WTC11 (cell line): ENCODE results near the gene WDR27. TPM values are rescaled to one million over a fixed set of nuclear protein-coding genes. Genes with fewer than 3 reads are reported as not detected.

Source experiments
- ATAC-seq: fragments of 200-7000 bp; cut with Tn5 transposase; 2 replicates; pipeline ENCODE4 v1.10.0; 2021; ENCODE audit warnings: mild to moderate bottlenecking, moderate library complexity
- CTCF ChIA-PET: fragments of 300-600 bp; sonication (Branson Sonifier 250); formaldehyde crosslinking; loops from one replicate; lab custom pipeline; 2021; ENCODE audit warnings: antibody characterized with exemption; lab: Charles Lee
- POLR2A ChIA-PET: fragments of 350-600 bp; sonication (Branson Sonifier 250); formaldehyde crosslinking; loops from one replicate; lab custom pipeline; 2021; ENCODE audit warnings: antibody characterized with exemption; lab: Charles Lee
- DNase-seq: peaks from one replicate; pipeline ENCODE4 v3.0.0; 2021; ENCODE audit warnings: low spot score
- H3K27ac Mint-ChIP-seq: 2 replicates; pipeline ENCODE4 v1.8.0; 2021; ENCODE audit warnings: mixed read lengths
- H3K27me3 Mint-ChIP-seq: 2 replicates; pipeline ENCODE4 v1.8.0; 2021; ENCODE audit warnings: low read depth, mild to moderate bottlenecking, moderate library complexity, mixed read lengths
- H3K36me3 Mint-ChIP-seq: 2 replicates; pipeline ENCODE4 v1.8.0; 2021; ENCODE audit warnings: mixed read lengths
- H3K4me1 Mint-ChIP-seq: 2 replicates; pipeline ENCODE4 v1.8.0; 2022; ENCODE audit warnings: mixed read lengths
- H3K4me3 Mint-ChIP-seq: 2 replicates; pipeline ENCODE4 v1.8.0; 2021; ENCODE audit warnings: mild to moderate bottlenecking, moderate library complexity, mixed read lengths
- H3K9me3 Mint-ChIP-seq: 2 replicates; pipeline ENCODE4 v1.8.0; 2021; ENCODE audit warnings: mixed read lengths
- AFF4 ChIP-seq: sonication (generic); formaldehyde crosslinking; IDR thresholded peaks from 2 replicates; pipeline ENCODE4 v1.8.1; 2023; ENCODE audit warnings: mild to moderate bottlenecking, missing genetic modification reagents, borderline replicate concordance
- ATF1 ChIP-seq: sonication (generic); formaldehyde crosslinking; IDR thresholded peaks from 2 replicates; pipeline ENCODE4 v1.8.1; 2023; ENCODE audit warnings: mild to moderate bottlenecking, moderate library complexity, missing genetic modification reagents
- CREM ChIP-seq: sonication (generic); formaldehyde crosslinking; IDR thresholded peaks from 2 replicates; pipeline ENCODE4 v1.8.1; 2022; ENCODE audit warnings: mild to moderate bottlenecking, missing genetic modification reagents, moderate library complexity
- FOXP1 ChIP-seq: sonication (generic); formaldehyde crosslinking; IDR thresholded peaks from 2 replicates; pipeline ENCODE4 v1.8.0; 2022; ENCODE audit warnings: missing genetic modification reagents, mild to moderate bottlenecking, moderate library complexity, borderline replicate concordance
- GTF2I ChIP-seq: fragments of 250-450 bp; sonication (Bioruptor Pico); conservative IDR thresholded peaks from 2 replicates; pipeline ENCODE4 v1.4.0; 2021; ENCODE audit warnings: mild to moderate bottlenecking
- JUN ChIP-seq: sonication (generic); formaldehyde crosslinking; IDR thresholded peaks from 2 replicates; pipeline ENCODE4 v1.8.0; 2023; ENCODE audit warnings: mild to moderate bottlenecking, missing genetic modification reagents
- MXD4 ChIP-seq: fragments of 250-450 bp; sonication (Bioruptor Pico); IDR thresholded peaks from 2 replicates; pipeline ENCODE4 v1.8.0; 2021; ENCODE audit warnings: mild to moderate bottlenecking, moderate library complexity, borderline replicate concordance
- MYBL2 ChIP-seq: sonication (generic); formaldehyde crosslinking; IDR thresholded peaks from 2 replicates; pipeline ENCODE4 v1.8.1; 2023; ENCODE audit warnings: mild to moderate bottlenecking, moderate library complexity, missing genetic modification reagents
- NR3C1 ChIP-seq: sonication (generic); formaldehyde crosslinking; conservative IDR thresholded peaks from 2 replicates; pipeline ENCODE4 v1.8.1; 2023; ENCODE audit warnings: low read depth, mild to moderate bottlenecking, missing genetic modification reagents
- OVOL2 ChIP-seq: fragments of 250-450 bp; sonication (Bioruptor Pico); IDR thresholded peaks from 2 replicates; pipeline ENCODE4 v1.9.0; 2021; ENCODE audit warnings: mild to moderate bottlenecking, borderline replicate concordance
- USF2 ChIP-seq: sonication (generic); formaldehyde crosslinking; IDR thresholded peaks from 2 replicates; pipeline ENCODE4 v1.8.1; 2023; ENCODE audit warnings: mild to moderate bottlenecking, missing genetic modification reagents, moderate library complexity
- ZNF121 ChIP-seq: sonication (generic); formaldehyde crosslinking; IDR thresholded peaks from 2 replicates; pipeline ENCODE4 v1.8.0; 2023; ENCODE audit warnings: missing genetic modification reagents
- ZNF425 ChIP-seq: fragments of 250-450 bp; sonication (Bioruptor Pico); conservative IDR thresholded peaks from 2 replicates; pipeline ENCODE4 v1.9.0; 2021; ENCODE audit warnings: mild to moderate bottlenecking
- ZSCAN18 ChIP-seq: fragments of 250-450 bp; sonication (Bioruptor Pico); IDR thresholded peaks from 2 replicates; pipeline ENCODE4 v2.1.2; 2022; ENCODE audit warnings: mild to moderate bottlenecking, moderate library complexity
- total RNA-seq: library from RNA; stranded (reverse); gene quantifications from 3 replicates; pipeline ENCODE4 v1.2.3, GENCODE V29; 2021
- TF ChIP-seq, protein P1 (sequence below): sonication (generic); formaldehyde crosslinking; IDR thresholded peaks from 2 replicates; pipeline ENCODE4 v1.8.0; 2022; ENCODE audit warnings: mild to moderate bottlenecking, missing genetic modification reagents
- TF ChIP-seq, protein P2 (sequence below): sonication (generic); formaldehyde crosslinking; IDR thresholded peaks from 2 replicates; pipeline ENCODE4 v1.8.1; 2022; ENCODE audit warnings: mild to moderate bottlenecking, missing genetic modification reagents, moderate library complexity, borderline replicate concordance
- TF ChIP-seq, protein P3 (sequence below): sonication (generic); formaldehyde crosslinking; IDR thresholded peaks from 2 replicates; pipeline ENCODE4 v1.8.0; 2022; ENCODE audit warnings: mild to moderate bottlenecking, missing genetic modification reagents
- TF ChIP-seq, protein P4 (sequence below): sonication (generic); formaldehyde crosslinking; IDR thresholded peaks from 2 replicates; pipeline ENCODE4 v1.8.0; 2022; ENCODE audit warnings: mild to moderate bottlenecking, missing genetic modification reagents
- TF ChIP-seq, protein P5 (sequence below): fragments of 200-600 bp; IDR thresholded peaks from 2 replicates; pipeline ENCODE4 v1.8.0; 2022; ENCODE audit warnings: antibody characterized with exemption

WDR27 gene
- total RNA-seq, 1 experiment from 2014 or later: 126 TPM

DNA sequence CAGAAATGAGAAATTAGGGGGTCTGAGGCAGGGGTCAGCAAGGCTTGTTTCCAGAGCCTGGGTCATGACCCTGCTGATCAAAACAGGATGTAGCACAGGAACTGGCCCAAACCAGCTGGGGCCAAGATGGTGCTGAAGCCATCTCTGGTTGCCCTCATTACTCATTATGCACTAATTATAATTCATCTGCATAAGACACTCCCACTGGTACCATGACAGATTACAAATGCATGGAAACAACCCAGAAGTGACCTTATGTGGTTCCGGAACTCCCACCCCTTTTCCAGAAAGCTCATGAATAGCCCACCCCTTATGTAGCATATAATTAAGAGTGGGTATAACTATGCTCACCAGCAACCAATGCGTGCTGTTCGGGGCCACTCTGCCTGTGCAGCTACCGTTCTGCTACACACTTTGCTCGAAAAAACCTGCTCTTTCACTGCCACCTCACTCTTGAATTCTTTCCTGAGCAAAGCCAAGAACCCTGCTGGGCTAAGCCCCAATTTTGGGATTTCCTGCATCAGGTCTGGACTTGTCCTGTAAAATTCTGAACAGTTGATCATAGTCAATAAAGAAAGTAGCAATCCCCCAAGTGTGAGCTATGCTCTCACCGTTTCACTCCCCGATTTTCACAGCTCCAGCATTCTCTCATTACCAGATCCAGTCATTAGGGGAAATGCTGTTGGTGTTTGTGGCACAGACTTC, 122.3 kb downstream of the WDR27 start (continued):
- TF ChIP-seq AFF4 (CRISPR knock-in tag) (no peak), MYBL2 (no peak), GTF2I (CRISPR knock-in tag) (no peak), FOXP1 (no peak)
- TF ChIP-seq, protein P1, sequence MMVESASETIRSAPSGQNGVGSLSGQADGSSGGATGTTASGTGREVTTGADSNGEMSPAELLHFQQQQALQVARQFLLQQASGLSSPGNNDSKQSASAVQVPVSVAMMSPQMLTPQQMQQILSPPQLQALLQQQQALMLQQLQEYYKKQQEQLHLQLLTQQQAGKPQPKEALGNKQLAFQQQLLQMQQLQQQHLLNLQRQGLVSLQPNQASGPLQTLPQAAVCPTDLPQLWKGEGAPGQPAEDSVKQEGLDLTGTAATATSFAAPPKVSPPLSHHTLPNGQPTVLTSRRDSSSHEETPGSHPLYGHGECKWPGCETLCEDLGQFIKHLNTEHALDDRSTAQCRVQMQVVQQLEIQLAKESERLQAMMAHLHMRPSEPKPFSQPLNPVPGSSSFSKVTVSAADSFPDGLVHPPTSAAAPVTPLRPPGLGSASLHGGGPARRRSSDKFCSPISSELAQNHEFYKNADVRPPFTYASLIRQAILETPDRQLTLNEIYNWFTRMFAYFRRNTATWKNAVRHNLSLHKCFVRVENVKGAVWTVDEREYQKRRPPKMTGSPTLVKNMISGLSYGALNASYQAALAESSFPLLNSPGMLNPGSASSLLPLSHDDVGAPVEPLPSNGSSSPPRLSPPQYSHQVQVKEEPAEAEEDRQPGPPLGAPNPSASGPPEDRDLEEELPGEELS (CRISPR knock-in tag): no peak
- TF ChIP-seq, protein P2, sequence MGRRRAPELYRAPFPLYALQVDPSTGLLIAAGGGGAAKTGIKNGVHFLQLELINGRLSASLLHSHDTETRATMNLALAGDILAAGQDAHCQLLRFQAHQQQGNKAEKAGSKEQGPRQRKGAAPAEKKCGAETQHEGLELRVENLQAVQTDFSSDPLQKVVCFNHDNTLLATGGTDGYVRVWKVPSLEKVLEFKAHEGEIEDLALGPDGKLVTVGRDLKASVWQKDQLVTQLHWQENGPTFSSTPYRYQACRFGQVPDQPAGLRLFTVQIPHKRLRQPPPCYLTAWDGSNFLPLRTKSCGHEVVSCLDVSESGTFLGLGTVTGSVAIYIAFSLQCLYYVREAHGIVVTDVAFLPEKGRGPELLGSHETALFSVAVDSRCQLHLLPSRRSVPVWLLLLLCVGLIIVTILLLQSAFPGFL (CRISPR knock-in tag): no peak
- TF ChIP-seq, protein P3, sequence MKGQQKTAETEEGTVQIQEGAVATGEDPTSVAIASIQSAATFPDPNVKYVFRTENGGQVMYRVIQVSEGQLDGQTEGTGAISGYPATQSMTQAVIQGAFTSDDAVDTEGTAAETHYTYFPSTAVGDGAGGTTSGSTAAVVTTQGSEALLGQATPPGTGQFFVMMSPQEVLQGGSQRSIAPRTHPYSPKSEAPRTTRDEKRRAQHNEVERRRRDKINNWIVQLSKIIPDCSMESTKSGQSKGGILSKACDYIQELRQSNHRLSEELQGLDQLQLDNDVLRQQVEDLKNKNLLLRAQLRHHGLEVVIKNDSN (CRISPR knock-in tag): no peak

DNA sequence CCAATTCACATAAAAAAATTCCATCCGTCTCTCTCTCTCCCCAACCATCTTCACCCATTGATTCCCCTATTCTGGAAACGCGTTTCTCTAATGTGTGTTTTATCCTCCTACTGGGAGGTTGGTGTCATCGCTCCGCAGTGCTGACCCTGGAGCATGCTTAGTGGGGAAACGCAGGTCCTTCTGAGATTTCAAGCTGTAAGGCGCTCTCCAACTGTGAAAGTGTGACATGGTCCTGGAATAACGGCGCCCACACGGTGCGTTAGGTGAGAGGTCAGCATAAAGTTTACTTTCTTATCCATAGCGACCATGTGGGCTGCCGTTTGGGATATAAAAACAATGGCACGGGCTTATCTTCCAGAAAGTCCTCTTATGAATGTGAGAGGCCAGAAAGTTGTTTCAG, 123.9 kb downstream of the WDR27 start:
- Mint-ChIP-seq H3K36me3 (peaks cover 12% of the 10 kb centered on the region), H3K27me3 (no peaks in the 10 kb centered on the region), H3K27ac (no peak overlapping the region), H3K4me1 (peaks cover 10% of the 10 kb centered on the region), H3K9me3 (peaks cover 4% of the 10 kb centered on the region), H3K4me3 (no peak overlapping the region)
- DNase-seq (no peak), ATAC-seq (peak; percentile 22; the same call in 1 of the 2 replicates)
- CTCF ChIA-PET: interaction anchor here (0.6 kb wide), 1 partner anchor 667 kb away, joined by 3 read pairs; no protein-coding TSS in a partner anchor
- POLR2A ChIA-PET: no interaction called here
- TF ChIP-seq USF2 (CRISPR knock-in tag): no peak
- no peak for TF ChIP-seq ATF1 (CRISPR knock-in tag)
- TF ChIP-seq CREM (CRISPR knock-in tag): no peak
- no peak for TF ChIP-seq JUN (CRISPR knock-in tag)
- TF ChIP-seq ZNF121: no peak
- no peak for TF ChIP-seq NR3C1 (CRISPR knock-in tag)
- TF ChIP-seq ZSCAN18 (CRISPR knock-in tag): no peak
- no peak for TF ChIP-seq ZNF425
- TF ChIP-seq, protein P4, sequence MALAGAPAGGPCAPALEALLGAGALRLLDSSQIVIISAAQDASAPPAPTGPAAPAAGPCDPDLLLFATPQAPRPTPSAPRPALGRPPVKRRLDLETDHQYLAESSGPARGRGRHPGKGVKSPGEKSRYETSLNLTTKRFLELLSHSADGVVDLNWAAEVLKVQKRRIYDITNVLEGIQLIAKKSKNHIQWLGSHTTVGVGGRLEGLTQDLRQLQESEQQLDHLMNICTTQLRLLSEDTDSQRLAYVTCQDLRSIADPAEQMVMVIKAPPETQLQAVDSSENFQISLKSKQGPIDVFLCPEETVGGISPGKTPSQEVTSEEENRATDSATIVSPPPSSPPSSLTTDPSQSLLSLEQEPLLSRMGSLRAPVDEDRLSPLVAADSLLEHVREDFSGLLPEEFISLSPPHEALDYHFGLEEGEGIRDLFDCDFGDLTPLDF: no peak
- no peak for TF ChIP-seq OVOL2 (CRISPR knock-in tag)
- TF ChIP-seq, protein P5, sequence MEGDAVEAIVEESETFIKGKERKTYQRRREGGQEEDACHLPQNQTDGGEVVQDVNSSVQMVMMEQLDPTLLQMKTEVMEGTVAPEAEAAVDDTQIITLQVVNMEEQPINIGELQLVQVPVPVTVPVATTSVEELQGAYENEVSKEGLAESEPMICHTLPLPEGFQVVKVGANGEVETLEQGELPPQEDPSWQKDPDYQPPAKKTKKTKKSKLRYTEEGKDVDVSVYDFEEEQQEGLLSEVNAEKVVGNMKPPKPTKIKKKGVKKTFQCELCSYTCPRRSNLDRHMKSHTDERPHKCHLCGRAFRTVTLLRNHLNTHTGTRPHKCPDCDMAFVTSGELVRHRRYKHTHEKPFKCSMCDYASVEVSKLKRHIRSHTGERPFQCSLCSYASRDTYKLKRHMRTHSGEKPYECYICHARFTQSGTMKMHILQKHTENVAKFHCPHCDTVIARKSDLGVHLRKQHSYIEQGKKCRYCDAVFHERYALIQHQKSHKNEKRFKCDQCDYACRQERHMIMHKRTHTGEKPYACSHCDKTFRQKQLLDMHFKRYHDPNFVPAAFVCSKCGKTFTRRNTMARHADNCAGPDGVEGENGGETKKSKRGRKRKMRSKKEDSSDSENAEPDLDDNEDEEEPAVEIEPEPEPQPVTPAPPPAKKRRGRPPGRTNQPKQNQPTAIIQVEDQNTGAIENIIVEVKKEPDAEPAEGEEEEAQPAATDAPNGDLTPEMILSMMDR: no peak
- no peak for TF ChIP-seq MXD4 (CRISPR knock-in tag)
